ENCODE data around the gene WNT10A.
A peak's percentile ranks its signal among the peaks of the same experiment; 100 is the strongest.

The WNT10A gene

DNA sequence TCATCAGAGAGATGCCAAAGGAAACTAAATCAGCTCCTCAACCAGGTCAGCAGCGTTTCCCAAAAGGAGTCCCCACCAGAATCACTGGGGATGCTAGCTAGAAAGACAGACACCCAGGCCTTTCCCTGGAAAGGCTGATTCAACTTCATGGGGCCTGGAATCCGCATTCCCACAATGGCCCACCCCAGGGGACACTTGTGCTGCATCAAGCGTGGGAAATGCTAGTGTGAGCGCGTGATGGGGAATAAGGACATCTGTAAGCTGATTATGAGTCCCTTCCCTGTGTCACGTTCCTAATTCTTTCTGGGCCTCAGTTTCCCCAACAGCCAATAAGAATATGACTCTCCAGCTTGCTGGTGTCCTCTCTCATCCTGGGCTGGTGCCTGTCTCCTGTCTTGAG lies 2.2 kb upstream of the WNT10A start:
- no CpG with 5 or more reads among the region's 6 CpGs for WGBS (ENCODE audit: extremely low coverage, insufficient coverage, insufficient read length)
- no peak overlapping the region for H2BK12ac ChIP-seq (ENCODE audit: low read length)

DNA sequence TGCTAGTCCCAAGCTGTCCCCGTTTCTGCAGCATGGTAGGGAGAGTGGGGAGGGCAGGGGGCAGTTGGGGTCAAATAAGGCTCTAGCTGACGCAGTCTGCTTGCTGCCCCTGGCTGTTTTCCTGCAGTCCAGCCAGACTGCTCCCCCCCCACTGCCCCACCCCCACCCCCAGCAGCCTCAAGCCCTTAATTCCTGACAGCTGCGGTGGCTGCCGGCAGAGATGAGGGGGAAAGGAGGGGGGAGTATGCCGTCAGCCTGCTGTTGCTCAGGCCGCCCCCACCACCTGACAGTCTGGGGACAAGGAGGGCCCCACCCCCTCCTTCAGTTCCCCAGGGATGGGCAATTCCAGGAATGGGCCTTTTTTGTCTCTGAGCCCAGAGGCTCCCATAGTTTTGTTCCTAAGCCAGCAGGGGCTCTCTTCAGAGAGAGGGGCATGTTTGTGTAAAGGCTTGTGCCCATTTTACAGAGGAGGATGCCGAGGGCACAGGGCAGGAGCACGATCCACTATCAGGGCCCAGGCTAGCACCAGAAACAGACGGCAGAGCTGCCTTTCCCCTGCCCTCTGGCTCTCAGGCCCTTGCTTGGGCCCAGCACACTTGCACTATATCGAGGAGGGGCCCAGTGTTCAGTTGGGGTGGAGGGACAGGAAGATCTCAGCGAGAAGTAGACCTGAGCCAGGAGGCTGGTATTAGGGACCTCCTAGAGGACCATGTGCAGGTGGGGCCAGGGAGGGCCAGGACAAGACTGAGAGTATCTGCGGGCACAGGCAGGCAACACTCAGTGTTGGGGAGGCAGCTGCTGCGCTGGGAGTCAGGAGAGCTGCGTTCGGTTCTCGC lies 1.5 kb upstream of the WNT10A start:
- Histone ChIP-seq H3K4ac (ENCODE audit: low read depth, low read length) (no peak overlapping the region), H3K23ac (ENCODE audit: low read length) (no peak overlapping the region), H2AFZ (ENCODE audit: insufficient read depth, low read length, poor library complexity) (no peak overlapping the region), H3K36me3 (ENCODE audit: control insufficient read depth in 1 of 2, insufficient read depth in 2 of 2, low read length in 2 of 2) (peaks cover under 1 to 4% of the 10 kb centered on the region in 2 experiments), H4K91ac (ENCODE audit: low read depth, low read length) (no peak overlapping the region), H3K4me3 (ENCODE audit: low read depth, low read length) (no peak overlapping the region), H3K18ac (ENCODE audit: low read length) (no peak overlapping the region), H3K14ac (ENCODE audit: low read length) (no peak overlapping the region), H3K79me1 (ENCODE audit: low read length) (no peaks in the 10 kb centered on the region), H3K27ac (ENCODE audit: low read depth, low read length) (no peak overlapping the region), H3K4me1 (ENCODE audit: control insufficient read depth in 1 of 2, insufficient read depth in 2 of 2, low read length in 2 of 2) (peaks cover 27 to 29% of the 10 kb centered on the region in 2 experiments), H4K8ac (ENCODE audit: low read depth, low read length) (no peak overlapping the region), H2AK5ac (ENCODE audit: low read length) (no peak overlapping the region), H3K9ac (ENCODE audit: low read length) (no peak overlapping the region), H3K4me2 (ENCODE audit: low read length) (no peak overlapping the region), H2BK120ac (ENCODE audit: insufficient read depth, low read length, poor library complexity) (no peak overlapping the region), H3K79me2 (ENCODE audit: control insufficient read depth, insufficient read depth, low read length, poor library complexity) (no peaks in the 10 kb centered on the region), H3K27me3 (ENCODE audit: insufficient read depth, low read length) (peaks cover 45% of the 10 kb centered on the region), H2BK5ac (ENCODE audit: low read depth, low read length, poor library complexity) (no peak overlapping the region), H3K9me3 (ENCODE audit: insufficient read depth, low read depth, low read length) (peaks cover 5% of the 10 kb centered on the region), H4K12ac (ENCODE audit: low read depth, low read length) (no peak overlapping the region), H2BK12ac (ENCODE audit: low read length) (no peak overlapping the region)
- DNase-seq, result no peak
- no CpG with 5 or more reads among the region's 16 CpGs for WGBS (ENCODE audit: extremely low coverage, insufficient coverage, insufficient read length)

More for the DNA sequence above, 2.2 kb upstream of the WNT10A start:
- Histone ChIP-seq H2BK5ac (ENCODE audit: low read depth, low read length, poor library complexity) (no peak overlapping the region), H2AFZ (ENCODE audit: insufficient read depth, low read length, poor library complexity) (no peak overlapping the region), H2AK5ac (ENCODE audit: low read length) (no peak overlapping the region), H4K8ac (ENCODE audit: low read depth, low read length) (no peak overlapping the region), H2BK120ac (ENCODE audit: insufficient read depth, low read length, poor library complexity) (no peak overlapping the region), H3K4me1 (ENCODE audit: control insufficient read depth in 1 of 2, insufficient read depth in 2 of 2, low read length in 2 of 2) (peaks cover 25 to 27% of the 10 kb centered on the region in 2 experiments), H3K4ac (ENCODE audit: low read depth, low read length) (no peak overlapping the region), H4K91ac (ENCODE audit: low read depth, low read length) (no peak overlapping the region), H3K18ac (ENCODE audit: low read length) (no peak overlapping the region), H3K23ac (ENCODE audit: low read length) (no peak overlapping the region), H4K12ac (ENCODE audit: low read depth, low read length) (no peak overlapping the region), H3K9me3 (ENCODE audit: insufficient read depth, low read depth, low read length) (peaks cover 6% of the 10 kb centered on the region), H3K9ac (ENCODE audit: low read length) (no peak overlapping the region), H3K79me1 (ENCODE audit: low read length) (no peaks in the 10 kb centered on the region), H3K4me3 (ENCODE audit: low read depth, low read length) (no peak overlapping the region), H3K36me3 (ENCODE audit: control insufficient read depth in 1 of 2, insufficient read depth in 2 of 2, low read length in 2 of 2) (peaks cover 7 to 9% of the 10 kb centered on the region in 2 experiments), H3K14ac (ENCODE audit: low read length) (no peak overlapping the region), H3K27ac (ENCODE audit: low read depth, low read length) (no peak overlapping the region), H3K79me2 (ENCODE audit: control insufficient read depth, insufficient read depth, low read length, poor library complexity) (no peaks in the 10 kb centered on the region), H3K4me2 (ENCODE audit: low read length) (no peak overlapping the region), H3K27me3 (ENCODE audit: insufficient read depth, low read length) (peaks cover 40% of the 10 kb centered on the region)
- DNase-seq, result no peak

DNA sequence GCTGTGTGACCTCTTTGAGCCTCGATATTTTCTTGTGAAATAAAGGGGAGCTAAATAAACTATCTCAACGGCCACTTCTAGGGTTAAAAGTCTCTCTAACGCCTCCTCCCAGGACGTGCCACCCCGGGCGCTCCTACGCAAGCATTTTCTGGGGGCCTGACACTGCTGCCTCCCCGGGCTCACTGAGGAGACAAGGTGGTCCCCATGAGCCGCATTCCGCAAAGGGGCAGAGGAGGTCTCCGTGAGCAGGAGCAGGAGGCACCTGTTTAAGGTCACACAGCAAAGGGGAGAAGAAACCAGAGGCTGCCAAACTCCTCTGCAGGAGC lies 913 bp upstream of the WNT10A start:
- Histone ChIP-seq H2BK5ac (ENCODE audit: low read depth, low read length, poor library complexity) (no peak overlapping the region), H3K79me1 (ENCODE audit: low read length) (no peaks in the 10 kb centered on the region), H3K4ac (ENCODE audit: low read depth, low read length) (no peak overlapping the region), H3K4me3 (ENCODE audit: low read depth, low read length) (no peak overlapping the region), H3K9ac (ENCODE audit: low read length) (no peak overlapping the region), H3K23ac (ENCODE audit: low read length) (no peak overlapping the region), H2BK120ac (ENCODE audit: insufficient read depth, low read length, poor library complexity) (no peak overlapping the region), H3K9me3 (ENCODE audit: insufficient read depth, low read depth, low read length) (peaks cover 5% of the 10 kb centered on the region), H4K91ac (ENCODE audit: low read depth, low read length) (no peak overlapping the region), H3K14ac (ENCODE audit: low read length) (no peak overlapping the region), H2AFZ (ENCODE audit: insufficient read depth, low read length, poor library complexity) (no peak overlapping the region), H2AK5ac (ENCODE audit: low read length) (no peak overlapping the region), H4K12ac (ENCODE audit: low read depth, low read length) (no peak overlapping the region), H2BK12ac (ENCODE audit: low read length) (no peak overlapping the region), H4K8ac (ENCODE audit: low read depth, low read length) (no peak overlapping the region), H3K27ac (ENCODE audit: low read depth, low read length) (no peak overlapping the region), H3K79me2 (ENCODE audit: control insufficient read depth, insufficient read depth, low read length, poor library complexity) (no peaks in the 10 kb centered on the region), H3K4me2 (ENCODE audit: low read length) (peak overlapping the region; percentile 52), H3K18ac (ENCODE audit: low read length) (no peak overlapping the region), H3K27me3 (ENCODE audit: insufficient read depth, low read length) (peaks cover 51% of the 10 kb centered on the region), H3K36me3 (ENCODE audit: control insufficient read depth in 1 of 2, insufficient read depth in 2 of 2, low read length in 2 of 2) (no peaks in the 10 kb centered on the region), H3K4me1 (ENCODE audit: control insufficient read depth in 1 of 2, insufficient read depth in 2 of 2, low read length in 2 of 2) (peaks cover 27 to 29% of the 10 kb centered on the region in 2 experiments)
- no CpG with 5 or more reads among the region's 11 CpGs for WGBS (ENCODE audit: extremely low coverage, insufficient coverage, insufficient read length)
- no peak for DNase-seq

DNA sequence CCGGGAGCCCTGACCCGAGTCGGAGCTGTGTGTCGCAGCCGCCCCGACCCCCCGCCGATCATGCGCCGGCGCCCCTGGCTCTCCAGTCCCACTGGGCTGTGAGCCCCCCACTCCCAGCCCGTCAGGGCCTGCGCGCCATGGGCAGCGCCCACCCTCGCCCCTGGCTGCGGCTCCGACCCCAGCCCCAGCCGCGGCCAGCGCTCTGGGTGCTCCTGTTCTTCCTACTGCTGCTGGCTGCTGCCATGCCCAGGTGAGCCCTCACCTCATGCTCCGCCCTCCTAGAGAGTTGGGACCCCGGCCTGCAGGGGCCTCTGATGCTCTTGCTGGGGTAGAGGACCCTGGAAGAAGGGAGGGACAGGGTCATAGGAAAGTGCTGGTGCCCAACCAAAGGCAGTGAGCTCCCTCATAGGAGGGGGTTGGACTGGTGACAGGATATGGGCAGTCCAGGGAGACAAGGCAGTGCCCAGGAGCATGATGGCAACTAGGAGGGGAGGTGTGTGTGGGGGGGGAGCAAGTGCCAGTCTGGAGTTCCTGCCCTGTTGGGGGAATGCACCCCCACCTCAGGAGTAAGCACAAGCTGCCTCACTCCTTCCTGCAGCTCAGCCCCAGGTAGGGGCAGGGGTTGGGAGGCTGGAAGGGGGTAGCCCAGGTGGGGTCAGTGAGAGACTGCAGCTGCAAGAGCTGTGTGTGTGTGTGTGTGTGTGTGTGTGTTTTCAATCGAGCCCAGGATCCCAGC lies 375 bp downstream of the WNT10A start:
- H3K23ac ChIP-seq (ENCODE audit: low read length), result no peak overlapping the region
- H4K12ac ChIP-seq (ENCODE audit: low read depth, low read length), result no peak overlapping the region
- peaks cover 58% of the 10 kb centered on the region for H3K27me3 ChIP-seq (ENCODE audit: insufficient read depth, low read length)
- no peaks in the 10 kb centered on the region for H3K79me1 ChIP-seq (ENCODE audit: low read length)
- H4K8ac ChIP-seq (ENCODE audit: low read depth, low read length), result no peak overlapping the region
- no peak overlapping the region for H3K9ac ChIP-seq (ENCODE audit: low read length)
- no peak overlapping the region for H2AK5ac ChIP-seq (ENCODE audit: low read length)
- no peak overlapping the region for H2AFZ ChIP-seq (ENCODE audit: insufficient read depth, low read length, poor library complexity)
- no peak for DNase-seq
- H3K4me1 ChIP-seq (ENCODE audit: control insufficient read depth in 1 of 2, insufficient read depth in 2 of 2, low read length in 2 of 2), result peaks cover 27 to 29% of the 10 kb centered on the region in 2 experiments
- H4K91ac ChIP-seq (ENCODE audit: low read depth, low read length), result no peak overlapping the region
- H2BK12ac ChIP-seq (ENCODE audit: low read length), result no peak overlapping the region
- peaks cover 10% of the 10 kb centered on the region for H3K9me3 ChIP-seq (ENCODE audit: insufficient read depth, low read depth, low read length)
- H3K79me2 ChIP-seq (ENCODE audit: control insufficient read depth, insufficient read depth, low read length, poor library complexity), result no peaks in the 10 kb centered on the region
- WGBS (ENCODE audit: extremely low coverage, insufficient coverage, insufficient read length), result no CpG with 5 or more reads among the region's 24 CpGs
- H3K4me2 ChIP-seq (ENCODE audit: low read length), result no peak overlapping the region
- H3K27ac ChIP-seq (ENCODE audit: low read depth, low read length), result no peak overlapping the region
- no peak overlapping the region for H2BK120ac ChIP-seq (ENCODE audit: insufficient read depth, low read length, poor library complexity)
- no peak overlapping the region for H3K14ac ChIP-seq (ENCODE audit: low read length)
- no peak overlapping the region for H3K18ac ChIP-seq (ENCODE audit: low read length)
- no peak overlapping the region for H2BK5ac ChIP-seq (ENCODE audit: low read depth, low read length, poor library complexity)
- H3K4me3 ChIP-seq (ENCODE audit: low read depth, low read length), result no peak overlapping the region
- H3K4ac ChIP-seq (ENCODE audit: low read depth, low read length), result no peak overlapping the region
- H3K36me3 ChIP-seq (ENCODE audit: control insufficient read depth in 1 of 2, insufficient read depth in 2 of 2, low read length in 2 of 2), result no peaks in the 10 kb centered on the region

All from trophoblast cell (in vitro differentiated cells and primary cell).